WTC11 (cell line): ENCODE measurements around the gene TAOK2. TPM values are rescaled to one million over a fixed set of nuclear protein-coding genes. Genes with fewer than 3 reads are reported as not detected.

Source experiments
- ATAC-seq: fragments of 200-7000 bp; cut with Tn5 transposase; 2 replicates; pipeline ENCODE4 v1.10.0; 2021; ENCODE audit warnings: mild to moderate bottlenecking, moderate library complexity
- CTCF ChIA-PET: fragments of 300-600 bp; sonication (Branson Sonifier 250); formaldehyde crosslinking; loops from one replicate; lab custom pipeline; 2021; ENCODE audit warnings: antibody characterized with exemption; lab: Charles Lee
- POLR2A ChIA-PET: fragments of 350-600 bp; sonication (Branson Sonifier 250); formaldehyde crosslinking; loops from one replicate; lab custom pipeline; 2021; ENCODE audit warnings: antibody characterized with exemption; lab: Charles Lee
- DNase-seq: peaks from one replicate; pipeline ENCODE4 v3.0.0; 2021; ENCODE audit warnings: low spot score
- H3K27ac Mint-ChIP-seq: 2 replicates; pipeline ENCODE4 v1.8.0; 2021; ENCODE audit warnings: mixed read lengths
- H3K27me3 Mint-ChIP-seq: 2 replicates; pipeline ENCODE4 v1.8.0; 2021; ENCODE audit warnings: low read depth, mild to moderate bottlenecking, moderate library complexity, mixed read lengths
- H3K36me3 Mint-ChIP-seq: 2 replicates; pipeline ENCODE4 v1.8.0; 2021; ENCODE audit warnings: mixed read lengths
- H3K4me1 Mint-ChIP-seq: 2 replicates; pipeline ENCODE4 v1.8.0; 2022; ENCODE audit warnings: mixed read lengths
- H3K4me3 Mint-ChIP-seq: 2 replicates; pipeline ENCODE4 v1.8.0; 2021; ENCODE audit warnings: mild to moderate bottlenecking, moderate library complexity, mixed read lengths
- H3K9me3 Mint-ChIP-seq: 2 replicates; pipeline ENCODE4 v1.8.0; 2021; ENCODE audit warnings: mixed read lengths
- FOXP1 ChIP-seq: sonication (generic); formaldehyde crosslinking; IDR thresholded peaks from 2 replicates; pipeline ENCODE4 v1.8.0; 2022; ENCODE audit warnings: missing genetic modification reagents, mild to moderate bottlenecking, moderate library complexity, borderline replicate concordance
- JUN ChIP-seq: sonication (generic); formaldehyde crosslinking; IDR thresholded peaks from 2 replicates; pipeline ENCODE4 v1.8.0; 2023; ENCODE audit warnings: mild to moderate bottlenecking, missing genetic modification reagents
- OVOL2 ChIP-seq: fragments of 250-450 bp; sonication (Bioruptor Pico); IDR thresholded peaks from 2 replicates; pipeline ENCODE4 v1.9.0; 2021; ENCODE audit warnings: mild to moderate bottlenecking, borderline replicate concordance
- RELA ChIP-seq: sonication (generic); formaldehyde crosslinking; IDR thresholded peaks from 2 replicates; pipeline ENCODE4 v1.8.1; 2022; ENCODE audit warnings: missing genetic modification reagents, mild to moderate bottlenecking, borderline replicate concordance
- SMAD4 ChIP-seq: sonication (generic); formaldehyde crosslinking; IDR thresholded peaks from 2 replicates; pipeline ENCODE4 v1.8.0; 2022; ENCODE audit warnings: mild to moderate bottlenecking, missing genetic modification reagents
- SOX15 ChIP-seq: fragments of 250-450 bp; sonication (Bioruptor Pico); IDR thresholded peaks from 2 replicates; pipeline ENCODE4 v1.9.0; 2021; ENCODE audit warnings: mild to moderate bottlenecking
- SP1 ChIP-seq: sonication (generic); formaldehyde crosslinking; conservative IDR thresholded peaks from 2 replicates; pipeline ENCODE4 v1.8.1; 2022; ENCODE audit warnings: missing genetic modification reagents
- TCF7 ChIP-seq: sonication (generic); formaldehyde crosslinking; IDR thresholded peaks from 2 replicates; pipeline ENCODE4 v1.8.0; 2022; ENCODE audit warnings: mild to moderate bottlenecking, low read depth, missing genetic modification reagents, moderate library complexity
- TP53 ChIP-seq: sonication (generic); formaldehyde crosslinking; IDR thresholded peaks from 2 replicates; pipeline ENCODE4 v1.8.1; 2023; ENCODE audit warnings: mild to moderate bottlenecking, missing genetic modification reagents
- ZNF232 ChIP-seq: sonication (generic); formaldehyde crosslinking; IDR thresholded peaks from 2 replicates; pipeline ENCODE4 v1.8.0; 2022; ENCODE audit warnings: mild to moderate bottlenecking, missing genetic modification reagents
- total RNA-seq: library from RNA; stranded (reverse); gene quantifications from 3 replicates; pipeline ENCODE4 v1.2.3, GENCODE V29; 2021
- TF ChIP-seq, protein P1 (sequence below): sonication (generic); formaldehyde crosslinking; IDR thresholded peaks from 2 replicates; pipeline ENCODE4 v1.8.1; 2023; ENCODE audit warnings: mild to moderate bottlenecking, missing genetic modification reagents, borderline replicate concordance
- TF ChIP-seq, protein P2 (sequence below): sonication (generic); formaldehyde crosslinking; IDR thresholded peaks from 2 replicates; pipeline ENCODE4 v1.8.1; 2022; ENCODE audit warnings: mild to moderate bottlenecking, moderate library complexity, missing genetic modification reagents
- TF ChIP-seq, protein P3 (sequence below): fragments of 250-450 bp; sonication (Bioruptor Pico); IDR thresholded peaks from 2 replicates; pipeline ENCODE4 v1.9.0; 2021; ENCODE audit warnings: moderate library complexity, mild to moderate bottlenecking, inconsistent platforms, borderline replicate concordance
- TF ChIP-seq, protein P4 (sequence below): sonication (generic); formaldehyde crosslinking; IDR thresholded peaks from 2 replicates; pipeline ENCODE4 v1.8.0; 2023; ENCODE audit warnings: mild to moderate bottlenecking, missing genetic modification reagents
- TF ChIP-seq, protein P5 (sequence below): fragments of 200-600 bp; IDR thresholded peaks from 2 replicates; pipeline ENCODE4 v1.8.0; 2022; ENCODE audit warnings: antibody characterized with exemption
- TF ChIP-seq, protein P6 (sequence below): sonication (generic); formaldehyde crosslinking; IDR thresholded peaks from 2 replicates; pipeline ENCODE4 v1.8.1; 2022; ENCODE audit warnings: missing genetic modification reagents, borderline replicate concordance
- TF ChIP-seq, protein P7 (sequence below): fragments of 250-450 bp; sonication (Bioruptor Pico); IDR thresholded peaks from 2 replicates; pipeline ENCODE4 v1.8.0; 2021; ENCODE audit warnings: mild to moderate bottlenecking
- TF ChIP-seq, protein P8 (sequence below): fragments of 250-450 bp; sonication (Bioruptor Pico); IDR thresholded peaks from 2 replicates; pipeline ENCODE4 v2.1.2; 2022; ENCODE audit warnings: mild to moderate bottlenecking, moderate library complexity

The TAOK2 gene
- total RNA-seq, 1 experiment from 2014 or later: 42.4 TPM

DNA sequence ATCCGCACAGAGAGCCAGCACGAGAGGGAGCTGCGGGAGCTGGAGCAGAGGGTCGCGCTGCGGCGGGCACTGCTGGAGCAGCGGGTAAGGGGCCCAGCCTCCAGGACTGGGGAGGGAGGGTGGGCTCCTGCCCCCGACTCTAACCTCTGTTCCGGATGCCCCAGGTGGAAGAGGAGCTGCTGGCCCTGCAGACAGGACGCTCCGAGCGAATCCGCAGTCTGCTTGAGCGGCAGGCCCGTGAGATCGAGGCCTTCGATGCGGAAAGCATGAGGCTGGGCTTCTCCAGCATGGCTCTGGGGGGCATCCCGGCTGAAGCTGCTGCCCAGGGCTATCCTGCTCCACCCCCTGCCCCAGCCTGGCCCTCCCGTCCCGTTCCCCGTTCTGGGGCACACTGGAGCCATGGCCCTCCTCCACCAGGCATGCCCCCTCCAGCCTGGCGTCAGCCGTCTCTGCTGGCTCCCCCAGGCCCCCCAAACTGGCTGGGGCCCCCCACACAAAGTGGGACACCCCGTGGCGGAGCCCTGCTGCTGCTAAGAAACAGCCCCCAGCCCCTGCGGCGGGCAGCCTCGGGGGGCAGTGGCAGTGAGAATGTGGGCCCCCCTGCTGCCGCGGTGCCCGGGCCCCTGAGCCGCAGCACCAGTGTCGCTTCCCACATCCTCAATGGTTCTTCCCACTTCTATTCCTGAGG is 17.4 kb downstream of the TAOK2 start:
- DNase-seq: no peak
- POLR2A ChIA-PET: interaction anchor here (0.7 kb wide), 1 partner anchor 15 kb away, joined by 3 read pairs; no protein-coding TSS in a partner anchor
- CTCF ChIA-PET: interaction anchor here (1.0 to 2.2 kb wide), 3 partner anchors 10 to 40 kb away, joined by 4 to 9 read pairs (median 4); partner anchors contain the start of genes TAOK2 and TLCD3B
- Mint-ChIP-seq H3K36me3 (peaks cover 26% of the 10 kb centered on the region), H3K4me3 (no peak overlapping the region), H3K27ac (no peak overlapping the region), H3K9me3 (no peaks in the 10 kb centered on the region)
- no peak for ATAC-seq
- no peak for TF ChIP-seq FOXP1 (CRISPR knock-in tag)
- TF ChIP-seq SMAD4 (CRISPR knock-in tag): no peak
- TF ChIP-seq SP1 (CRISPR knock-in tag): no peak
- TF ChIP-seq, protein P1, sequence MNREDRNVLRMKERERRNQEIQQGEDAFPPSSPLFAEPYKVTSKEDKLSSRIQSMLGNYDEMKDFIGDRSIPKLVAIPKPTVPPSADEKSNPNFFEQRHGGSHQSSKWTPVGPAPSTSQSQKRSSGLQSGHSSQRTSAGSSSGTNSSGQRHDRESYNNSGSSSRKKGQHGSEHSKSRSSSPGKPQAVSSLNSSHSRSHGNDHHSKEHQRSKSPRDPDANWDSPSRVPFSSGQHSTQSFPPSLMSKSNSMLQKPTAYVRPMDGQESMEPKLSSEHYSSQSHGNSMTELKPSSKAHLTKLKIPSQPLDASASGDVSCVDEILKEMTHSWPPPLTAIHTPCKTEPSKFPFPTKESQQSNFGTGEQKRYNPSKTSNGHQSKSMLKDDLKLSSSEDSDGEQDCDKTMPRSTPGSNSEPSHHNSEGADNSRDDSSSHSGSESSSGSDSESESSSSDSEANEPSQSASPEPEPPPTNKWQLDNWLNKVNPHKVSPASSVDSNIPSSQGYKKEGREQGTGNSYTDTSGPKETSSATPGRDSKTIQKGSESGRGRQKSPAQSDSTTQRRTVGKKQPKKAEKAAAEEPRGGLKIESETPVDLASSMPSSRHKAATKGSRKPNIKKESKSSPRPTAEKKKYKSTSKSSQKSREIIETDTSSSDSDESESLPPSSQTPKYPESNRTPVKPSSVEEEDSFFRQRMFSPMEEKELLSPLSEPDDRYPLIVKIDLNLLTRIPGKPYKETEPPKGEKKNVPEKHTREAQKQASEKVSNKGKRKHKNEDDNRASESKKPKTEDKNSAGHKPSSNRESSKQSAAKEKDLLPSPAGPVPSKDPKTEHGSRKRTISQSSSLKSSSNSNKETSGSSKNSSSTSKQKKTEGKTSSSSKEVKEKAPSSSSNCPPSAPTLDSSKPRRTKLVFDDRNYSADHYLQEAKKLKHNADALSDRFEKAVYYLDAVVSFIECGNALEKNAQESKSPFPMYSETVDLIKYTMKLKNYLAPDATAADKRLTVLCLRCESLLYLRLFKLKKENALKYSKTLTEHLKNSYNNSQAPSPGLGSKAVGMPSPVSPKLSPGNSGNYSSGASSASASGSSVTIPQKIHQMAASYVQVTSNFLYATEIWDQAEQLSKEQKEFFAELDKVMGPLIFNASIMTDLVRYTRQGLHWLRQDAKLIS: no peak
- no peak for TF ChIP-seq TP53 (CRISPR knock-in tag)
- no peak for TF ChIP-seq JUN
- no peak for TF ChIP-seq OVOL2 (CRISPR knock-in tag)
- TF ChIP-seq, protein P2, sequence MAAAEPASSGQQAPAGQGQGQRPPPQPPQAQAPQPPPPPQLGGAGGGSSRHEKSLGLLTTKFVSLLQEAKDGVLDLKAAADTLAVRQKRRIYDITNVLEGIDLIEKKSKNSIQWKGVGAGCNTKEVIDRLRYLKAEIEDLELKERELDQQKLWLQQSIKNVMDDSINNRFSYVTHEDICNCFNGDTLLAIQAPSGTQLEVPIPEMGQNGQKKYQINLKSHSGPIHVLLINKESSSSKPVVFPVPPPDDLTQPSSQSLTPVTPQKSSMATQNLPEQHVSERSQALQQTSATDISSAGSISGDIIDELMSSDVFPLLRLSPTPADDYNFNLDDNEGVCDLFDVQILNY (CRISPR knock-in tag): no peak
- no peak for TF ChIP-seq RELA (CRISPR knock-in tag)
- no peak for TF ChIP-seq SOX15 (CRISPR knock-in tag)
- TF ChIP-seq, protein P3, sequence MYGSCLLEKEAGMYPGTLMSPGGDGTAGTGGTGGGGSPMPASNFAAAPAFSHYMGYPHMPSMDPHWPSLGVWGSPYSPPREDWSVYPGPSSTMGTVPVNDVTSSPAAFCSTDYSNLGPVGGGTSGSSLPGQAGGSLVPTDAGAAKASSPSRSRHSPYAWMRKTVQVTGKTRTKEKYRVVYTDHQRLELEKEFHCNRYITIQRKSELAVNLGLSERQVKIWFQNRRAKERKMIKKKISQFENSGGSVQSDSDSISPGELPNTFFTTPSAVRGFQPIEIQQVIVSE (CRISPR knock-in tag): no peak
- TF ChIP-seq, protein P4, sequence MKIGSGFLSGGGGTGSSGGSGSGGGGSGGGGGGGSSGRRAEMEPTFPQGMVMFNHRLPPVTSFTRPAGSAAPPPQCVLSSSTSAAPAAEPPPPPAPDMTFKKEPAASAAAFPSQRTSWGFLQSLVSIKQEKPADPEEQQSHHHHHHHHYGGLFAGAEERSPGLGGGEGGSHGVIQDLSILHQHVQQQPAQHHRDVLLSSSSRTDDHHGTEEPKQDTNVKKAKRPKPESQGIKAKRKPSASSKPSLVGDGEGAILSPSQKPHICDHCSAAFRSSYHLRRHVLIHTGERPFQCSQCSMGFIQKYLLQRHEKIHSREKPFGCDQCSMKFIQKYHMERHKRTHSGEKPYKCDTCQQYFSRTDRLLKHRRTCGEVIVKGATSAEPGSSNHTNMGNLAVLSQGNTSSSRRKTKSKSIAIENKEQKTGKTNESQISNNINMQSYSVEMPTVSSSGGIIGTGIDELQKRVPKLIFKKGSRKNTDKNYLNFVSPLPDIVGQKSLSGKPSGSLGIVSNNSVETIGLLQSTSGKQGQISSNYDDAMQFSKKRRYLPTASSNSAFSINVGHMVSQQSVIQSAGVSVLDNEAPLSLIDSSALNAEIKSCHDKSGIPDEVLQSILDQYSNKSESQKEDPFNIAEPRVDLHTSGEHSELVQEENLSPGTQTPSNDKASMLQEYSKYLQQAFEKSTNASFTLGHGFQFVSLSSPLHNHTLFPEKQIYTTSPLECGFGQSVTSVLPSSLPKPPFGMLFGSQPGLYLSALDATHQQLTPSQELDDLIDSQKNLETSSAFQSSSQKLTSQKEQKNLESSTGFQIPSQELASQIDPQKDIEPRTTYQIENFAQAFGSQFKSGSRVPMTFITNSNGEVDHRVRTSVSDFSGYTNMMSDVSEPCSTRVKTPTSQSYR (CRISPR knock-in tag): no peak
- TF ChIP-seq, protein P5, sequence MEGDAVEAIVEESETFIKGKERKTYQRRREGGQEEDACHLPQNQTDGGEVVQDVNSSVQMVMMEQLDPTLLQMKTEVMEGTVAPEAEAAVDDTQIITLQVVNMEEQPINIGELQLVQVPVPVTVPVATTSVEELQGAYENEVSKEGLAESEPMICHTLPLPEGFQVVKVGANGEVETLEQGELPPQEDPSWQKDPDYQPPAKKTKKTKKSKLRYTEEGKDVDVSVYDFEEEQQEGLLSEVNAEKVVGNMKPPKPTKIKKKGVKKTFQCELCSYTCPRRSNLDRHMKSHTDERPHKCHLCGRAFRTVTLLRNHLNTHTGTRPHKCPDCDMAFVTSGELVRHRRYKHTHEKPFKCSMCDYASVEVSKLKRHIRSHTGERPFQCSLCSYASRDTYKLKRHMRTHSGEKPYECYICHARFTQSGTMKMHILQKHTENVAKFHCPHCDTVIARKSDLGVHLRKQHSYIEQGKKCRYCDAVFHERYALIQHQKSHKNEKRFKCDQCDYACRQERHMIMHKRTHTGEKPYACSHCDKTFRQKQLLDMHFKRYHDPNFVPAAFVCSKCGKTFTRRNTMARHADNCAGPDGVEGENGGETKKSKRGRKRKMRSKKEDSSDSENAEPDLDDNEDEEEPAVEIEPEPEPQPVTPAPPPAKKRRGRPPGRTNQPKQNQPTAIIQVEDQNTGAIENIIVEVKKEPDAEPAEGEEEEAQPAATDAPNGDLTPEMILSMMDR: no peak
- TF ChIP-seq, protein P6, sequence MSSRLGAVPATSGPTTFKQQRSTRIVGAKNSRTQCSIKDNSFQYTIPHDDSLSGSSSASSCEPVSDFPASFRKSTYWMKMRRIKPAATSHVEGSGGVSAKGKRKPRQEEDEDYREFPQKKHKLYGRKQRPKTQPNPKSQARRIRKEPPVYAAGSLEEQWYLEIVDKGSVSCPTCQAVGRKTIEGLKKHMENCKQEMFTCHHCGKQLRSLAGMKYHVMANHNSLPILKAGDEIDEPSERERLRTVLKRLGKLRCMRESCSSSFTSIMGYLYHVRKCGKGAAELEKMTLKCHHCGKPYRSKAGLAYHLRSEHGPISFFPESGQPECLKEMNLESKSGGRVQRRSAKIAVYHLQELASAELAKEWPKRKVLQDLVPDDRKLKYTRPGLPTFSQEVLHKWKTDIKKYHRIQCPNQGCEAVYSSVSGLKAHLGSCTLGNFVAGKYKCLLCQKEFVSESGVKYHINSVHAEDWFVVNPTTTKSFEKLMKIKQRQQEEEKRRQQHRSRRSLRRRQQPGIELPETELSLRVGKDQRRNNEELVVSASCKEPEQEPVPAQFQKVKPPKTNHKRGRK (CRISPR knock-in tag): no peak
- TF ChIP-seq, protein P7, sequence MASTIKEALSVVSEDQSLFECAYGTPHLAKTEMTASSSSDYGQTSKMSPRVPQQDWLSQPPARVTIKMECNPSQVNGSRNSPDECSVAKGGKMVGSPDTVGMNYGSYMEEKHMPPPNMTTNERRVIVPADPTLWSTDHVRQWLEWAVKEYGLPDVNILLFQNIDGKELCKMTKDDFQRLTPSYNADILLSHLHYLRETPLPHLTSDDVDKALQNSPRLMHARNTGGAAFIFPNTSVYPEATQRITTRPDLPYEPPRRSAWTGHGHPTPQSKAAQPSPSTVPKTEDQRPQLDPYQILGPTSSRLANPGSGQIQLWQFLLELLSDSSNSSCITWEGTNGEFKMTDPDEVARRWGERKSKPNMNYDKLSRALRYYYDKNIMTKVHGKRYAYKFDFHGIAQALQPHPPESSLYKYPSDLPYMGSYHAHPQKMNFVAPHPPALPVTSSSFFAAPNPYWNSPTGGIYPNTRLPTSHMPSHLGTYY (CRISPR knock-in tag): no peak
- TF ChIP-seq, protein P8, sequence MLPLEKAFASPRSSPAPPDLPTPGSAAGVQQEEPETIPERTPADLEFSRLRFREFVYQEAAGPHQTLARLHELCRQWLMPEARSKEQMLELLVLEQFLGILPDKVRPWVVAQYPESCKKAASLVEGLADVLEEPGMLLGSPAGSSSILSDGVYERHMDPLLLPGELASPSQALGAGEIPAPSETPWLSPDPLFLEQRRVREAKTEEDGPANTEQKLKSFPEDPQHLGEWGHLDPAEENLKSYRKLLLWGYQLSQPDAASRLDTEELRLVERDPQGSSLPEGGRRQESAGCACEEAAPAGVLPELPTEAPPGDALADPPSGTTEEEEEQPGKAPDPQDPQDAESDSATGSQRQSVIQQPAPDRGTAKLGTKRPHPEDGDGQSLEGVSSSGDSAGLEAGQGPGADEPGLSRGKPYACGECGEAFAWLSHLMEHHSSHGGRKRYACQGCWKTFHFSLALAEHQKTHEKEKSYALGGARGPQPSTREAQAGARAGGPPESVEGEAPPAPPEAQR (CRISPR knock-in tag): no peak
- TF ChIP-seq ZNF232: no peak
- TF ChIP-seq TCF7: no peak
- TF ChIP-seq, all 79 proteins: peak for 0
- Mint-ChIP-seq H3K4me1 (peaks cover 7% of the 10 kb centered on the region; the same call in 1 of the 2 replicates), H3K27me3 (no peaks in the 10 kb centered on the region)
